Lower lobe of right lung (tissue), 2 donors: Measurements from ENCODE around the gene MAD1L1. TPM values are rescaled to one million over a fixed set of nuclear protein-coding genes. Genes with fewer than 3 reads are reported as not detected.

Experiments used
- ATAC-seq, 2 donors: fragments of 200-7000 bp; cut with Tn5 transposase; one replicate each; pipeline ENCODE4 v1.9.1; 2020 to 2022; ENCODE audit warnings: mild to moderate bottlenecking in 2 of 2, moderate library complexity in 2 of 2
- DNase-seq: peaks from one replicate; pipeline ENCODE4 v3.0.0-alpha.2; 2020
- H3K27ac ChIP-seq: fragments of 200-600 bp; one replicate; pipeline ENCODE4 v1.8.0; 2022
- H3K27me3 ChIP-seq: fragments of 200-600 bp; one replicate; pipeline ENCODE4 v1.8.0; 2022; ENCODE audit warnings: low read depth
- H3K36me3 ChIP-seq: fragments of 200-600 bp; one replicate; pipeline ENCODE4 v1.8.0; 2022; ENCODE audit warnings: mild to moderate bottlenecking
- H3K4me1 ChIP-seq: fragments of 200-600 bp; one replicate; pipeline ENCODE4 v1.8.0; 2022
- H3K4me3 ChIP-seq: fragments of 200-600 bp; one replicate; pipeline ENCODE4 v1.8.0; 2022; ENCODE audit warnings: mild to moderate bottlenecking
- H3K9me3 ChIP-seq: fragments of 200-600 bp; one replicate; pipeline ENCODE4 v1.8.0; 2022
- CTCF ChIP-seq: fragments of 200-600 bp; IDR thresholded peaks from one replicate; pipeline ENCODE4 v1.8.0; 2022; ENCODE audit warnings: antibody characterized with exemption, mild to moderate bottlenecking
- intact Hi-C: fragments of 100-400 bp; cut with DNase I; formaldehyde crosslinking; loops from one replicate; pipeline ENCODE4 v1.11.0; 2022
- total RNA-seq: library from RNA; stranded (reverse); fragmentation: NEBNext Ultra II Directional; extraction: Animal tissue kit (Norgen Biotek cat#: 25700); gene quantifications from one replicate; pipeline ENCODE4 v1.2.1, GENCODE V29; 2021
- donor health status: DM: no; HTN: yes; CAD: no; lungs with severe emphysema.

The MAD1L1 gene
- total RNA-seq, 1 donor from 2014 or later, result 44.5 TPM

GRCh38 chr7:2041496-2042367 lies 191.0 kb downstream of the MAD1L1 start:
- H3K27ac ChIP-seq, result no peak overlapping the region
- peak; percentile 14 for DNase-seq
- no peaks in the 10 kb centered on the region for H3K9me3 ChIP-seq
- H3K36me3 ChIP-seq, result no peaks in the 10 kb centered on the region
- H3K27me3 ChIP-seq, result no peaks in the 10 kb centered on the region
- no peak overlapping the region for H3K4me3 ChIP-seq
- peaks cover 18% of the 10 kb centered on the region for H3K4me1 ChIP-seq
- no peak for ATAC-seq
- no peak for TF ChIP-seq CTCF
- intact Hi-C loops, result no loop called here

GRCh38 chr7:2040893-2041270 lies 191.9 kb downstream of the MAD1L1 start:
- TF ChIP-seq CTCF, result no peak
- Histone ChIP-seq H3K36me3 (no peaks in the 10 kb centered on the region), H3K9me3 (no peaks in the 10 kb centered on the region), H3K4me1 (peaks cover 18% of the 10 kb centered on the region), H3K27ac (no peak overlapping the region), H3K4me3 (no peak overlapping the region), H3K27me3 (no peaks in the 10 kb centered on the region)
- intact Hi-C loops, result no loop called here
- DNase-seq (peak; percentile 15), ATAC-seq (no peak)

GRCh38 chr7:2040201-2040892 lies 192.4 kb downstream of the MAD1L1 start:
- Histone ChIP-seq H3K27ac (no peak overlapping the region), H3K4me3 (no peak overlapping the region), H3K36me3 (no peaks in the 10 kb centered on the region), H3K4me1 (peaks cover 18% of the 10 kb centered on the region), H3K27me3 (no peaks in the 10 kb centered on the region), H3K9me3 (no peaks in the 10 kb centered on the region)
- ATAC-seq, result no peak
- peak; percentile 5 for DNase-seq
- no peak for TF ChIP-seq CTCF
- intact Hi-C loops, result no loop called here

- H3K27me3 ChIP-seq, result no peaks in the 10 kb centered on the region
- H3K27ac ChIP-seq, result no peak overlapping the region
- intact Hi-C loops, result no loop called here
- peaks cover 18% of the 10 kb centered on the region for H3K4me1 ChIP-seq
- no peak overlapping the region for H3K4me3 ChIP-seq
- ATAC-seq (no peak), DNase-seq (peak; percentile 15)
- no peaks in the 10 kb centered on the region for H3K9me3 ChIP-seq
- no peaks in the 10 kb centered on the region for H3K36me3 ChIP-seq
- TF ChIP-seq CTCF, result no peak
These were observed 193.6 kb downstream of the MAD1L1 start for GRCh38 chr7:2038931-2039728.

- peak; percentile 54 to 71 for ATAC-seq
- DNase-seq, result peak; percentile 20
- TF ChIP-seq CTCF, result no peak
- peaks cover 18% of the 10 kb centered on the region for H3K4me1 ChIP-seq
- intact Hi-C loops, result no loop called here
- H3K27me3 ChIP-seq, result no peaks in the 10 kb centered on the region
- peak overlapping the region; percentile 18 for H3K27ac ChIP-seq
- H3K4me3 ChIP-seq, result peak overlapping the region; percentile 35
- H3K9me3 ChIP-seq, result no peaks in the 10 kb centered on the region
- no peaks in the 10 kb centered on the region for H3K36me3 ChIP-seq
These were observed 194.8 kb downstream of the MAD1L1 start for GRCh38 chr7:2037808-2038522.
